ENCODE measurements around the gene PRKCG. TPM values are rescaled to one million over a fixed set of nuclear protein-coding genes. Genes with fewer than 3 reads are reported as not detected.

Gene PRKCG
- total and polyA plus RNA-seq, 7 donors, result 0.01 TPM; not detected in 6

GRCh38 chr19:53907193-53907581 is 25.2 kb downstream of the PRKCG start:
- H3K9me3 ChIP-seq, result no peaks in the 10 kb centered on the region
- peak in 1 of 4 donors; percentile 29 for ATAC-seq
- H3K27ac ChIP-seq, result no peak overlapping the region
- DNase-seq, result peak in 1 of 2 donors; percentile 43
- peaks cover 0 to 64% (median 36%) of the 10 kb centered on the region in 3 donors for H3K27me3 ChIP-seq (ENCODE audit: insufficient read depth in 3 of 3, low read length in 2 of 3)
- TF ChIP-seq CTCF (IDR thresholded peaks at IDR 0.05), result no peak
- intact Hi-C loops (cut with DNase I), result loop anchor here (2.0 kb wide), 1 partner anchor 118 kb away; no protein-coding TSS in a partner anchor
- no peaks in the 10 kb centered on the region for H3K36me3 ChIP-seq (ENCODE audit: insufficient read depth in 1 of 2, low read depth in 1 of 2)
- WGBS, 3 donors, result 21 to 30% (median 28%) methylated on average over 14 of the region's 14 CpGs
- H3K4me1 ChIP-seq, result peaks cover 8% of the 10 kb centered on the region
- peak overlapping the region; percentile 4 for H3K4me3 ChIP-seq

- Histone ChIP-seq H3K36me3 (ENCODE audit: insufficient read depth in 1 of 2, low read depth in 1 of 2) (no peaks in the 10 kb centered on the region), H3K27ac (no peak overlapping the region), H3K4me1 (peaks cover 8% of the 10 kb centered on the region), H3K27me3 (ENCODE audit: insufficient read depth in 3 of 3, low read length in 2 of 3) (peaks cover 0 to 69% (median 39%) of the 10 kb centered on the region in 3 donors), H3K9me3 (no peaks in the 10 kb centered on the region), H3K4me3 (no peak overlapping the region)
- TF ChIP-seq CTCF (IDR thresholded peaks at IDR 0.05), result no peak
- ATAC-seq (peak in 1 of 4 donors; percentile 15), DNase-seq (peak in 1 of 2 donors; percentile 45)
- WGBS, 3 donors, result 12 to 18% (median 12%) methylated on average over 17 of the region's 17 CpGs
- intact Hi-C loops (cut with DNase I), result loop anchor here (2.0 kb wide), 1 partner anchor 117 kb away; no protein-coding TSS in a partner anchor
Measured at GRCh38 chr19:53907690-53908089, 25.7 kb downstream of the PRKCG start.

- no peaks in the 10 kb centered on the region for H3K36me3 ChIP-seq (ENCODE audit: insufficient read depth in 1 of 2, low read depth in 1 of 2)
Measured at GRCh38 chr19:53908106-53908934, 26.3 kb downstream of the PRKCG start.

GRCh38 chr19:53908935-53909415 is 27.0 kb downstream of the PRKCG start, which contains the start of gene CACNG7:
Gene CACNG7 (plus strand): TSS chr19:53909278. CDS start chr19:53912832, 3,554 bp downstream.
- ATAC-seq (no peak), DNase-seq (peak in 1 of 2 donors; percentile 8)
- TF ChIP-seq CTCF (IDR thresholded peaks at IDR 0.05), result no peak
- Histone ChIP-seq H3K27me3 (ENCODE audit: insufficient read depth in 3 of 3, low read length in 2 of 3) (peaks cover 0 to 76% (median 38%) of the 10 kb centered on the region in 3 donors), H3K4me3 (peak within 1 kb of the TSS; percentile 33), H3K9me3 (no peaks in the 10 kb centered on the region), H3K36me3 (ENCODE audit: insufficient read depth in 1 of 2, low read depth in 1 of 2) (no peaks in the 10 kb centered on the region), H3K27ac (no peak within 1 kb of the TSS), H3K4me1 (peaks cover 8% of the 10 kb centered on the region)
- 1 to 2% (median 2%) methylated on average over 27 to 28 of the region's 28 CpGs for WGBS, 3 donors
- intact Hi-C loops (cut with DNase I), result no loop called here

More at GRCh38 chr19:53908106-53908934, 26.3 kb downstream of the PRKCG start:
- ATAC-seq (peak; percentile 48 to 91 (median 78)), DNase-seq (peak; percentile 40 to 59)
- Histone ChIP-seq H3K27ac (no peak overlapping the region), H3K27me3 (ENCODE audit: insufficient read depth in 3 of 3, low read length in 2 of 3) (peaks cover 0 to 76% (median 38%) of the 10 kb centered on the region in 3 donors), H3K9me3 (no peaks in the 10 kb centered on the region), H3K4me3 (peak overlapping the region; percentile 33), H3K4me1 (peaks cover 8% of the 10 kb centered on the region)
- WGBS, 3 donors, result 0 to 3% (median 2%) methylated on average over 39 to 51 of the region's 51 CpGs
- TF ChIP-seq CTCF (IDR thresholded peaks at IDR 0.05), result no peak
- intact Hi-C loops (cut with DNase I), result no loop called here
